ENCODE measurements around the gene GPATCH3.
"Not testable (repeated sequence)": the region's sequence is repeated elsewhere in the genome, so short reads cannot be mapped to it uniquely, and the experiment has no call there.

The GPATCH3 gene

GRCh38 chr1:26851106-26851684 is 49.1 kb downstream of the GPATCH3 start:
- no peak overlapping the region for H3K9ac ChIP-seq (ENCODE audit: low read depth, low read length)
- H3K4me1 ChIP-seq (ENCODE audit: control insufficient read depth, insufficient read depth, low read length), result peaks cover 27% of the 10 kb centered on the region
- H3K4me3 ChIP-seq (ENCODE audit: low read length), result no peak overlapping the region
- H3K36me3 ChIP-seq (ENCODE audit: insufficient read depth, low read length), result peaks cover 69% of the 10 kb centered on the region
- H3K4me2 ChIP-seq (ENCODE audit: low read length), result no peak overlapping the region
- no peaks in the 10 kb centered on the region for H3K27me3 ChIP-seq (ENCODE audit: control insufficient read depth, insufficient read depth, low read length)
- H3K9me3 ChIP-seq (replicated peaks; ENCODE audit: low read length), result no peaks in the 10 kb centered on the region

- Histone ChIP-seq H3K36me3 (ENCODE audit: insufficient read depth, low read length) (peaks cover 56% of the 10 kb centered on the region), H3K4me3 (ENCODE audit: low read length) (no peak overlapping the region), H3K9me3 (replicated peaks; ENCODE audit: low read length) (no peaks in the 10 kb centered on the region), H3K9ac (ENCODE audit: low read depth, low read length) (peak overlapping the region; percentile 69), H3K27me3 (ENCODE audit: control insufficient read depth, insufficient read depth, low read length) (no peaks in the 10 kb centered on the region), H3K4me2 (ENCODE audit: low read length) (peak overlapping the region; percentile 42), H3K4me1 (ENCODE audit: control insufficient read depth, insufficient read depth, low read length) (peaks cover 27% of the 10 kb centered on the region)
Observed at GRCh38 chr1:26848941-26849774, 51.1 kb downstream of the GPATCH3 start.

- no peaks in the 10 kb centered on the region for H3K9me3 ChIP-seq (replicated peaks; ENCODE audit: low read length)
- peaks cover 49% of the 10 kb centered on the region for H3K36me3 ChIP-seq (ENCODE audit: insufficient read depth, low read length)
- H3K4me1 ChIP-seq (ENCODE audit: control insufficient read depth, insufficient read depth, low read length), result peaks cover 27% of the 10 kb centered on the region
- no peaks in the 10 kb centered on the region for H3K27me3 ChIP-seq (ENCODE audit: control insufficient read depth, insufficient read depth, low read length)
- peak overlapping the region; percentile 69 for H3K9ac ChIP-seq (ENCODE audit: low read depth, low read length)
- no peak overlapping the region for H3K4me3 ChIP-seq (ENCODE audit: low read length)
- peak overlapping the region; percentile 42 for H3K4me2 ChIP-seq (ENCODE audit: low read length)
Observed at GRCh38 chr1:26848499-26848898, 51.8 kb downstream of the GPATCH3 start.

GRCh38 chr1:26847826-26848225 is 52.4 kb downstream of the GPATCH3 start:
- H3K9me3 ChIP-seq (replicated peaks; ENCODE audit: low read length); H3K4me2 ChIP-seq (ENCODE audit: low read length); H3K27me3 ChIP-seq (ENCODE audit: control insufficient read depth, insufficient read depth, low read length); H3K4me3 ChIP-seq (ENCODE audit: low read length); H3K9ac ChIP-seq (ENCODE audit: low read depth, low read length): not testable (repeated sequence)
- peaks cover 46% of the 10 kb centered on the region for H3K36me3 ChIP-seq (ENCODE audit: insufficient read depth, low read length)
- peaks cover 22% of the 10 kb centered on the region for H3K4me1 ChIP-seq (ENCODE audit: control insufficient read depth, insufficient read depth, low read length)

- H3K9me3 ChIP-seq (replicated peaks; ENCODE audit: low read length), result no peaks in the 10 kb centered on the region
- peaks cover 16% of the 10 kb centered on the region for H3K4me1 ChIP-seq (ENCODE audit: control insufficient read depth, insufficient read depth, low read length)
- H3K36me3 ChIP-seq (ENCODE audit: insufficient read depth, low read length), result peaks cover 32% of the 10 kb centered on the region
- no peaks in the 10 kb centered on the region for H3K27me3 ChIP-seq (ENCODE audit: control insufficient read depth, insufficient read depth, low read length)
- H3K4me3 ChIP-seq (ENCODE audit: low read length), result no peak overlapping the region
- no peak overlapping the region for H3K4me2 ChIP-seq (ENCODE audit: low read length)
- no peak overlapping the region for H3K9ac ChIP-seq (ENCODE audit: low read depth, low read length)
Observed at GRCh38 chr1:26844424-26845196, 55.7 kb downstream of the GPATCH3 start.
